ENCODE results near the gene ATG16L1.

DNA sequence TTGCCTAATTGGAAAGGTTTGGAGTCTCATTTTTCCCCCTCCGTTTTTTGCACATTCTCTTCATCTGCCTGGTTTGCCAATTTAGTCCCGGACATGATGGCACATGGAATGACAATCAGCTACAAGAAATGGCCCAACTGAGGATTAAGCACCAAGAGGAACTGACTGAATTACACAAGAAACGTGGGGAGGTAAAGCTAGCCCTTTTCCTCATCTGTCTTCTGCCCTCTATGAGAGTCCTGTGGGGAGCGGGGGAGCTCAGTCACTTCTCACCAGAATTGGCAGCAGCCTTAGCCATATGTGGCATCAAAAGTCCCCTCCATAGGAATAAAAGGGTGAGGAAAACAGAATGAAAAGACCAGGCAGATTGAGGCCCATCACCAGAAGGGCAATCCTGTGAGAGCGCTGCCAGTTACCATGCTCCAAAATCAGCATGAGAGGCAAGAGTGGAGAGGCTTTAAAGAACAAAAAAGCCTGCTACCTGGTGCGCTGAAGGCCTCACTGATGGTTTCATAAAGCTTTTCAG, 11.6 kb downstream of the ATG16L1 start:
- TF ChIP-seq POLR2AphosphoS5 (IDR thresholded peaks at IDR 0.05; ENCODE audit: low read depth, low read length) (no peak), TCF7L2 (IDR thresholded peaks at IDR 0.05; ENCODE audit: low read depth, low read length) (no peak)
- TF ChIP-seq, protein P1, sequence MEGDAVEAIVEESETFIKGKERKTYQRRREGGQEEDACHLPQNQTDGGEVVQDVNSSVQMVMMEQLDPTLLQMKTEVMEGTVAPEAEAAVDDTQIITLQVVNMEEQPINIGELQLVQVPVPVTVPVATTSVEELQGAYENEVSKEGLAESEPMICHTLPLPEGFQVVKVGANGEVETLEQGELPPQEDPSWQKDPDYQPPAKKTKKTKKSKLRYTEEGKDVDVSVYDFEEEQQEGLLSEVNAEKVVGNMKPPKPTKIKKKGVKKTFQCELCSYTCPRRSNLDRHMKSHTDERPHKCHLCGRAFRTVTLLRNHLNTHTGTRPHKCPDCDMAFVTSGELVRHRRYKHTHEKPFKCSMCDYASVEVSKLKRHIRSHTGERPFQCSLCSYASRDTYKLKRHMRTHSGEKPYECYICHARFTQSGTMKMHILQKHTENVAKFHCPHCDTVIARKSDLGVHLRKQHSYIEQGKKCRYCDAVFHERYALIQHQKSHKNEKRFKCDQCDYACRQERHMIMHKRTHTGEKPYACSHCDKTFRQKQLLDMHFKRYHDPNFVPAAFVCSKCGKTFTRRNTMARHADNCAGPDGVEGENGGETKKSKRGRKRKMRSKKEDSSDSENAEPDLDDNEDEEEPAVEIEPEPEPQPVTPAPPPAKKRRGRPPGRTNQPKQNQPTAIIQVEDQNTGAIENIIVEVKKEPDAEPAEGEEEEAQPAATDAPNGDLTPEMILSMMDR (IDR thresholded peaks at IDR 0.05) = no peak
- TF ChIP-seq, protein P2, sequence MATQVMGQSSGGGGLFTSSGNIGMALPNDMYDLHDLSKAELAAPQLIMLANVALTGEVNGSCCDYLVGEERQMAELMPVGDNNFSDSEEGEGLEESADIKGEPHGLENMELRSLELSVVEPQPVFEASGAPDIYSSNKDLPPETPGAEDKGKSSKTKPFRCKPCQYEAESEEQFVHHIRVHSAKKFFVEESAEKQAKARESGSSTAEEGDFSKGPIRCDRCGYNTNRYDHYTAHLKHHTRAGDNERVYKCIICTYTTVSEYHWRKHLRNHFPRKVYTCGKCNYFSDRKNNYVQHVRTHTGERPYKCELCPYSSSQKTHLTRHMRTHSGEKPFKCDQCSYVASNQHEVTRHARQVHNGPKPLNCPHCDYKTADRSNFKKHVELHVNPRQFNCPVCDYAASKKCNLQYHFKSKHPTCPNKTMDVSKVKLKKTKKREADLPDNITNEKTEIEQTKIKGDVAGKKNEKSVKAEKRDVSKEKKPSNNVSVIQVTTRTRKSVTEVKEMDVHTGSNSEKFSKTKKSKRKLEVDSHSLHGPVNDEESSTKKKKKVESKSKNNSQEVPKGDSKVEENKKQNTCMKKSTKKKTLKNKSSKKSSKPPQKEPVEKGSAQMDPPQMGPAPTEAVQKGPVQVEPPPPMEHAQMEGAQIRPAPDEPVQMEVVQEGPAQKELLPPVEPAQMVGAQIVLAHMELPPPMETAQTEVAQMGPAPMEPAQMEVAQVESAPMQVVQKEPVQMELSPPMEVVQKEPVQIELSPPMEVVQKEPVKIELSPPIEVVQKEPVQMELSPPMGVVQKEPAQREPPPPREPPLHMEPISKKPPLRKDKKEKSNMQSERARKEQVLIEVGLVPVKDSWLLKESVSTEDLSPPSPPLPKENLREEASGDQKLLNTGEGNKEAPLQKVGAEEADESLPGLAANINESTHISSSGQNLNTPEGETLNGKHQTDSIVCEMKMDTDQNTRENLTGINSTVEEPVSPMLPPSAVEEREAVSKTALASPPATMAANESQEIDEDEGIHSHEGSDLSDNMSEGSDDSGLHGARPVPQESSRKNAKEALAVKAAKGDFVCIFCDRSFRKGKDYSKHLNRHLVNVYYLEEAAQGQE (IDR thresholded peaks at IDR 0.05; ENCODE audit: insufficient read depth in 1 of 2, low read depth in 2 of 2, low read length in 1 of 2) = no peak
